Measurements from ENCODE around the gene CTU2.

DNA sequence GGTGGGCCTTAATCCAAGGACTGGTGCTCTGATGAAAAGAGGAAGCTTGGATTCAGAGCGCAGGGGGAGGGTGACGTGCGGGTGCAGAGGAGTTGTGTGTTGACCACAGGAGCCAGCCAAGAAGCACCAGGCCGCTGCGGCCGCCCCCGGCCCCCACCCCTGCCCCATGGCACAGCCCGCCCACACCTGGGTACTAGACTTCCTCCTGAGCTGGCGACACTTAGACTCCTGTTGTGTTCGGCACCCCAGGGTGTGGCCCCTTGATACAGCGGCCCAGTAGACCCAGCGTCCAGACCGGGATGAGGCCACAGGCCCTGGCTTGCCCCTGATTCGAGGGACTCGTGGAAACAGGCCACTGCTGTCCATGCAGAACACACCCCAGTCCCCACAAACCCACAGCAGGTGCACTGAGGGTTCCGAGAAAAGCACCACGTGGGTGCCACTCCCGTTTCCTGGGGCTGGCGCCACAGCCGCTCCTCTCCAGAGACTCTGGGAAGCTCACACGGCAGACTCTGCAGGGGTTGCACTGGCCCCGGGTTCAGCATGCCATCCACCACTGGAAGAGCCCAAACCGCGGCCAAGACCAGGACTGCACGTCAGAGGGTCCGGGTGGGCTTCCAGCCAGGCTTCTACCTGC is 14.3 kb upstream of the CTU2 start:
- TF ChIP-seq, protein P1, sequence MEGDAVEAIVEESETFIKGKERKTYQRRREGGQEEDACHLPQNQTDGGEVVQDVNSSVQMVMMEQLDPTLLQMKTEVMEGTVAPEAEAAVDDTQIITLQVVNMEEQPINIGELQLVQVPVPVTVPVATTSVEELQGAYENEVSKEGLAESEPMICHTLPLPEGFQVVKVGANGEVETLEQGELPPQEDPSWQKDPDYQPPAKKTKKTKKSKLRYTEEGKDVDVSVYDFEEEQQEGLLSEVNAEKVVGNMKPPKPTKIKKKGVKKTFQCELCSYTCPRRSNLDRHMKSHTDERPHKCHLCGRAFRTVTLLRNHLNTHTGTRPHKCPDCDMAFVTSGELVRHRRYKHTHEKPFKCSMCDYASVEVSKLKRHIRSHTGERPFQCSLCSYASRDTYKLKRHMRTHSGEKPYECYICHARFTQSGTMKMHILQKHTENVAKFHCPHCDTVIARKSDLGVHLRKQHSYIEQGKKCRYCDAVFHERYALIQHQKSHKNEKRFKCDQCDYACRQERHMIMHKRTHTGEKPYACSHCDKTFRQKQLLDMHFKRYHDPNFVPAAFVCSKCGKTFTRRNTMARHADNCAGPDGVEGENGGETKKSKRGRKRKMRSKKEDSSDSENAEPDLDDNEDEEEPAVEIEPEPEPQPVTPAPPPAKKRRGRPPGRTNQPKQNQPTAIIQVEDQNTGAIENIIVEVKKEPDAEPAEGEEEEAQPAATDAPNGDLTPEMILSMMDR (optimal IDR thresholded peaks at IDR 0.05 in 1 of 3, IDR thresholded peaks at IDR 0.05 in 1 of 3, conservative IDR thresholded peaks at IDR 0.05 in 1 of 3; ENCODE audit: extremely low read depth in 1 of 3, insufficient read depth in 2 of 3, low read length in 3 of 3): no peak
- TF ChIP-seq EZH2 (IDR thresholded peaks at IDR 0.05; ENCODE audit: low read length): no peak

All from keratinocyte (primary cell).